IPS-15b (cell line): ENCODE results near the gene ATP10B.
"Not testable (repeated sequence)": the region's sequence is repeated elsewhere in the genome, so short reads cannot be mapped to it uniquely, and the experiment has no call there.

Source experiments
- H3K27me3 ChIP-seq: one replicate; pipeline ENCODE4 v1.6.1; 2013; ENCODE audit warnings: low read length; ENCODE audit not compliant: control insufficient read depth, insufficient read depth
- H3K36me3 ChIP-seq: one replicate; pipeline ENCODE4 v1.6.1; 2013; ENCODE audit warnings: low read length; ENCODE audit not compliant: control insufficient read depth, insufficient read depth
- H3K4me1 ChIP-seq: one replicate; pipeline ENCODE4 v1.6.1; 2013; ENCODE audit warnings: mild to moderate bottlenecking, low read length; ENCODE audit not compliant: control insufficient read depth, insufficient read depth
- H3K4me3 ChIP-seq: one replicate; pipeline ENCODE4 v1.5.1; 2013; ENCODE audit warnings: low read depth, low read length
- H3K9ac ChIP-seq: one replicate; pipeline ENCODE4 v1.6.1; 2013; ENCODE audit warnings: low read depth, mild to moderate bottlenecking, low read length
- H3K9me3 ChIP-seq: one replicate; pipeline ENCODE4 v1.6.1; 2013; ENCODE audit warnings: mild to moderate bottlenecking, low read length; ENCODE audit not compliant: control insufficient read depth, insufficient read depth

Gene ATP10B, protein sequence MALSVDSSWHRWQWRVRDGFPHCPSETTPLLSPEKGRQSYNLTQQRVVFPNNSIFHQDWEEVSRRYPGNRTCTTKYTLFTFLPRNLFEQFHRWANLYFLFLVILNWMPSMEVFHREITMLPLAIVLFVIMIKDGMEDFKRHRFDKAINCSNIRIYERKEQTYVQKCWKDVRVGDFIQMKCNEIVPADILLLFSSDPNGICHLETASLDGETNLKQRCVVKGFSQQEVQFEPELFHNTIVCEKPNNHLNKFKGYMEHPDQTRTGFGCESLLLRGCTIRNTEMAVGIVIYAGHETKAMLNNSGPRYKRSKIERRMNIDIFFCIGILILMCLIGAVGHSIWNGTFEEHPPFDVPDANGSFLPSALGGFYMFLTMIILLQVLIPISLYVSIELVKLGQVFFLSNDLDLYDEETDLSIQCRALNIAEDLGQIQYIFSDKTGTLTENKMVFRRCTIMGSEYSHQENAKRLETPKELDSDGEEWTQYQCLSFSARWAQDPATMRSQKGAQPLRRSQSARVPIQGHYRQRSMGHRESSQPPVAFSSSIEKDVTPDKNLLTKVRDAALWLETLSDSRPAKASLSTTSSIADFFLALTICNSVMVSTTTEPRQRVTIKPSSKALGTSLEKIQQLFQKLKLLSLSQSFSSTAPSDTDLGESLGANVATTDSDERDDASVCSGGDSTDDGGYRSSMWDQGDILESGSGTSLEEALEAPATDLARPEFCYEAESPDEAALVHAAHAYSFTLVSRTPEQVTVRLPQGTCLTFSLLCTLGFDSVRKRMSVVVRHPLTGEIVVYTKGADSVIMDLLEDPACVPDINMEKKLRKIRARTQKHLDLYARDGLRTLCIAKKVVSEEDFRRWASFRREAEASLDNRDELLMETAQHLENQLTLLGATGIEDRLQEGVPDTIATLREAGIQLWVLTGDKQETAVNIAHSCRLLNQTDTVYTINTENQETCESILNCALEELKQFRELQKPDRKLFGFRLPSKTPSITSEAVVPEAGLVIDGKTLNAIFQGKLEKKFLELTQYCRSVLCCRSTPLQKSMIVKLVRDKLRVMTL (N-terminal part only)

DNA sequence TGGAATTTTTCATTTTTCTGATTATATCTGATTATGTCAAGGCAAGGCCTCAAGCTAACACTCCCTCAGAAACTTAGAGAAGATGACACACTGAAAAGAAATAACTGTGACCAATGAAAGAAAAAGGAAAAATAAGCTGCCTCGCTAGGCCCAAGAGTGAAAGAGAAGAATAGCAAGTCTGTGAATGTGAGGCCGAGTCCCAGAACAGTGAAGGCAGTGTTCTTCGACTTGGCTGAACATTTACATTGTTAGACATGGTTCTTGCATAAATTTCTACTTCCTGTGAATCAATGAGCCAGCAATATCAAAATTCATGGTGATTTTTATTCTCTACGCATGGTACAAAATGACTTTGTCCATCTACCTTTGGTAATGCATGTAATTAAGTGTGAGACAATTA, at the start of gene ATP10B:
Gene ATP10B (minus strand): TSS at position 163 of the 400 bp plus-strand sequence. CDS start 164,137 bp downstream, outside the sequence.
- no peaks in the 10 kb centered on the region for H3K36me3 ChIP-seq
- no peak within 1 kb of the TSS for H3K9ac ChIP-seq
- H3K9me3 ChIP-seq = no peaks in the 10 kb centered on the region
- no peaks in the 10 kb centered on the region for H3K27me3 ChIP-seq
- no peaks in the 10 kb centered on the region for H3K4me1 ChIP-seq
- no peak within 1 kb of the TSS for H3K4me3 ChIP-seq

DNA sequence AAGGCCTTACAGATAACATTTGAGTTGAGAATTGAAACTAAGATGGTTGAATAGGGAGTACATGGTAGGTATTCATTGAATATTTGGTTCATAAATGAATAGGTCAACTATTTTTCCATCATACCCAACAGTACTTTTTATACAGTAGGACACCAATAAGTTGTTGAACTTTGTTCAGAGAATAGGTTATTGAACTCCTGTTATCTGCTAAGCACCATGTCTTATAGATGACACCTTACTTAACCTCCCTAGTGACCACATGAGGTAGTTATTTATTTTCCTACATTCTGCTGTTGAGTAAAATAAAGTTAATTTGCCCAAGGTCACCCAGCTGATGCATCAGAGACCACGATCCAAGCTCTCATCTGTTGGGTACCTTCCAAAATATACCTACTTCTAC, 49.6 kb upstream of the ATP10B start:
- Histone ChIP-seq H3K4me3 (no peak overlapping the region), H3K4me1 (no peaks in the 10 kb centered on the region), H3K36me3 (no peaks in the 10 kb centered on the region), H3K9ac (no peak overlapping the region), H3K9me3 (no peaks in the 10 kb centered on the region), H3K27me3 (no peaks in the 10 kb centered on the region)

DNA sequence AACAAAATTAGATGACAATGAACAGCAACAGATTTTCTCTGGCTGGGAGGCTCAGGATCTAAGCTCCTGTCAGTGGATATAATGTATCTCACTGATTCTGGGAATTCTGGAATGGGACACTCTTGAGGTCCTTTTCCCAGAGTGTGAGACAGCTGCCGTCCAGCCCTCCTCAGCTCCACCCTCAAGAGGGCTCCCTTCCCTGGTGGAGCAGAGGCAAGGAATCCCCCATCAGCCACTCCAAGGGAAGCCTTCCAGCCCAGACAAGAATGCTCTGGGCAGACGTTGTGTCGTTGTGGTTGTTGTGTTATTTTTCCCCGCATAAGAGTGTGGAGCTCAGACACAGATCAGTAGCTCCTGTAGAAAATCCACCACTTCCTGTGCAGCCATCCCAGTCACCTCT, 47.7 kb upstream of the ATP10B start:
- Histone ChIP-seq H3K4me3 (no peak overlapping the region), H3K9ac (no peak overlapping the region), H3K9me3 (no peaks in the 10 kb centered on the region), H3K36me3 (no peaks in the 10 kb centered on the region), H3K4me1 (no peaks in the 10 kb centered on the region), H3K27me3 (no peaks in the 10 kb centered on the region)

DNA sequence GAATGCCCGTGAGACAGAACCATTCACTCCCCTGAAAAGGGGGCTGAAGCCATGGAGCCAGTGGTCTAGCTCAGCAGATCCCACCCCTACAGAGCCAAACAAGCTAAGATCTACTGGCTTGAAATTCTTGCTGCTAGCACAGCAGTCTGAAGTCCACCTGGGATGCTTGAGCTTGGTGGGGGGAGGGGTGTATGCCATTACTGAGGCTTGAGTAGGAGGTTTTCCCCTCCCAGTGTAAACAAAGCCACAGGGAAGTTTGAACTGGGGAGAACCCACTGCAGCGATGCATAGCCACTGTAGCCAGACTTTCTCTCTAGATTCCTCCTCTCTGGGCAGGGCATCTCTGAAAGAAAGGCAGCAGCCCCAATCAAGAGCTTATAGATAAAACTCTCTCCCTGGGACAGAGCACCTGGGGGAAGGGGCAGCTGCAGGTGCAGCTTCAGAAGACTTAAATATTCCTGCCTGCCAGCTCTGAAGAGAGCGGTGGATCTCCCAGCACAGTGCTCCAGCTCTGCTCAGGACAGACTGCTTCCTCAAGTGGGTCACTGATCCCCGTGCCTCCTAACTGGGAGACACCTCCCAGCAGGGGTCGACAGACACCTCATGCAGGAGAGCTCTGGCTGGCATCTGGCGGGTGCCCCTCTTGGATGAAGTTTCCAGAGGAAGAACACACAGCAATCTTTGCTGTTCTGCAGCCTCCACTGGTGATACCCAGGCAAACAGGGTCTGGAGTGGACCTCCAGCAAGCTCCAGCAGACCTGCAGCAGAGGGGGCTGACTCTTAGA, 41.4 kb upstream of the ATP10B start:
- H3K36me3 ChIP-seq, H3K9me3 ChIP-seq, H3K27me3 ChIP-seq, H3K4me1 ChIP-seq, H3K4me3 ChIP-seq, H3K9ac ChIP-seq: not testable (repeated sequence)

DNA sequence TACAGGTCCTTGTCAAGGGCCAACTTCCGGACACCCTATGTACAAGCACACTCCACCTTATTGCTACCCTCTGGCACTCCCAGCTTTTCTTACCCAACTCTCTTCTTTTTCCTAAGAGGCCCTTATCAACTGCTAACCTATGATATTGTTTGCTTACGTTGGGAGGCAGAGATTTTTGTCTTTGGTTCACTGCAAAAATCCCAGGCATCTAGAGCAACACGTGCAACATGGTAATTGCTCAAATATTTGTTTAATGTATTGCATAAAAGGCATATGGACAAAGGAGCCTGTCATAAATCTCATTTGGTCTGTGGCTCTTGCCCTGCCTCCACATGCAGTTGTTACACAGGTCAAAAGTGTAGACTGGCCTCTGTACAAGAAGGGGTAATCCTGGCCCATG, 35.8 kb upstream of the ATP10B start:
- Histone ChIP-seq H3K4me3 (no peak overlapping the region), H3K9me3 (no peaks in the 10 kb centered on the region), H3K36me3 (no peaks in the 10 kb centered on the region), H3K27me3 (no peaks in the 10 kb centered on the region), H3K4me1 (no peaks in the 10 kb centered on the region), H3K9ac (no peak overlapping the region)

DNA sequence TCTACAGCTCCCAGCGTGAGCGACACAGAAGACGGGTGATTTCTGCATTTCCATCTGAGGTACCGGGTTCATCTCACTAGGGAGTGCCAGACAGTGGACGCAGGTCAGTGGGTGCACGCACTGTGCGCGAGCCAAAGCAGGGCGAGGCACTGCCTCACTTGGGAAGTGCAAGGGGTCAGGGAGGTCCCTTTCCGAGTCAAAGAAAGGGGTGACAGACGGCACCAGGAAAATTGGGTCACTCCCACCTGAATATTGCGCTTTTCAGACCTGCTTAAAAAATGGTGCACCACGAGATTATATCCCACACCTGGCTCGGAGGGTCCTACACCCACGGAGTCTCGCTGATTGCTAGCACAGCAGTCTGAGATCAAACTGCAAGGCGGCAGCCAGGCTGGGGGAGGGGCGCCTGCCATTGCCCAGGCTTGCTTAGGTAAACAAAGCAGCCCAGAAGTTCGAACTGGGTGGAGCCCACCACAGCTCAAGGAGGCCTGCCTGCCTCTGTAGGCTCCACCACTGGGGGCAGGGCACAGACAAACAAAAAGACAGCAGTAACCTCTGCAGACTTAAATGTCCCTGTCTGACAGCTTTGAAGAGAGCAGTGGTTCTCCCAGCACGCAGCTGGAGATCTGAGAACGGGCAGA, 21.7 kb upstream of the ATP10B start:
- H3K27me3 ChIP-seq, H3K36me3 ChIP-seq, H3K4me1 ChIP-seq, H3K9me3 ChIP-seq: not testable (repeated sequence)
- Histone ChIP-seq H3K4me3 (peak overlapping the region; percentile 65), H3K9ac (peak overlapping the region; percentile 24)

DNA sequence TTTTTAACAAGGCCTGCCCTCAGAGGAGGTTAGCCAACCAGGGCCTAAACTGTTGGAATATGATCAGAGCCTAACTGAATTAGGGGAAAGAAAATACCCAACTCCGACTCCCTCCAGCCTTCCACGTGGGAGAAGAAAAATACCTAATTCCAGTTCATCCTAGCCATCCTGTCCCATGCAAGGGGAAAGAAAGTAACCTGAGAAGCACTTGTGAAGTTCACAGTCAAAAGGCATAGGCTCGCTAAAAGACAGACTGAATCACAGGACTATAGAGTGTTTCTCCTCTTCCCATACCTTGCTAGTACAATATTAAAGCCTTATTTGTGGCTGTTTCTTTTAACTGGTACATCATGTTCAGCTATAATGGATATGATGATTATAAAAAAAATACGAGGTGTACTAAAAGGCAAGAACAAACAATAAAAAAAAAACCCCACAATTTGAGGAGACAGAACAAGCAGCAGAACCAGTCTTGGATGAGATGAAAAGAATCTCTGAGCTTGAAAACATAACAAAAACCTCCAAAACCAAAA, 18.0 kb upstream of the ATP10B start:
- Histone ChIP-seq H3K4me1 (no peaks in the 10 kb centered on the region), H3K9ac (no peak overlapping the region), H3K36me3 (no peaks in the 10 kb centered on the region), H3K27me3 (no peaks in the 10 kb centered on the region), H3K9me3 (no peaks in the 10 kb centered on the region), H3K4me3 (no peak overlapping the region)

DNA sequence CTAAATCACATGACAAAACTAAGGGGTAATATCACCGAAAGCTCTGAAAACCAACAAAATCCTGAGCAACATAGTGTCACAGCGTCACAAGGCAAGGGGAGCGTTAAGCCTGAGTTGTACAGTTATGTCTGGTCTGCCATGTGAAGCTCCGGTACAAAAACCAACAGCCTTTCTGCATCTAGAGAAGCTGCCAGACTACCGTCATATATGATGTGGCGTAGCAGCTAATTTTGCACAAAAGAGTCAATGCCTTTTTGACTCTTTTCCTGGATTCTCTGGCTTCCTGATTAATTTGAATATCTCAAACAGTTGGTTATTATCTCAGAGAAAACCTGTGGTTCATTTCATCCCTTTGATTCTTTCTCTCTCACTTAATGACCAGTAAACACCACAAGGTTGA, 16.0 kb upstream of the ATP10B start:
- Histone ChIP-seq H3K9me3 (no peaks in the 10 kb centered on the region), H3K4me1 (no peaks in the 10 kb centered on the region), H3K36me3 (no peaks in the 10 kb centered on the region), H3K27me3 (no peaks in the 10 kb centered on the region), H3K9ac (no peak overlapping the region), H3K4me3 (no peak overlapping the region)

DNA sequence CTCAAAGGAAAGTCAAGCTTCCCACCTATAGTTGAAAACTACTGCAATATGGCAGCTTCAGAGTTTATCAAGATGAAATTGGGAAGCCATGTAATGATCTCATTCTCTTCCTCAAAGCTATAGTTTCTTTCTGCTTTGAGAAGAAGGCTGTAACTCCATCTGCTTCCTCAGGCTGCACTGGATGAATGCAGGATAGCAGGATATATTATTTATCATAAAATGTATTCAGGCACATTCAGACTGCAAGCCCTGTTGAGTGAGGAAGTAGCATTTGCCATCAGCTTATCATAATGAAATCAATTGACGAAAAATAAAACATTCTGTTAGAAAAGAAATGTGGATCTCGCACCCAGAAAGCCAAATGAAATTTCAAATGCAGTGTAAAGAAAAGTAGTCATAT, 560 bp downstream of the ATP10B start:
- Histone ChIP-seq H3K27me3 (no peaks in the 10 kb centered on the region), H3K4me3 (no peak overlapping the region), H3K9me3 (no peaks in the 10 kb centered on the region), H3K9ac (no peak overlapping the region), H3K4me1 (no peaks in the 10 kb centered on the region), H3K36me3 (no peaks in the 10 kb centered on the region)

DNA sequence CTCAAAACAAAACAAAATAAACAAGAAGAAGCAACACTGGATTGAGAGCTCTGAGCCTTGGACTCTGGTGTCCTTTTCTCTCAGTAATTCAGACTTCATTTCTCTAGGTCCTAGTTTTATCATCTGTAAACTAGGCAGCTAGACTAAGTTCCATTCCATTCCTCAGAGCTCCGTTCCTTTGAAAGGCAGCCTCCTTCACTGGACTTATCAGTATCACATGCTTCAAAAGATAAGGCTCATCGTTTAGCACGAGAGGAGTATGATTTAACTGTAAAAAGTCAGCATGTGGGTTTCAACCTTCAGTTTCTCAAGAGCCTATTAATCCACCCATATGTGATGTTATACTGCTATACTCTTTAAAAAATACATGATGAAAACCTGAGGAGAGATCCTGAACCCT, 1.6 kb downstream of the ATP10B start:
- Histone ChIP-seq H3K9me3 (no peaks in the 10 kb centered on the region), H3K27me3 (no peaks in the 10 kb centered on the region), H3K4me1 (no peaks in the 10 kb centered on the region), H3K9ac (no peak overlapping the region), H3K4me3 (no peak overlapping the region), H3K36me3 (no peaks in the 10 kb centered on the region)
